Upper lobe of right lung (tissue), 1 donor: ENCODE measurements around the gene MAP7. TPM values are rescaled to one million over a fixed set of nuclear protein-coding genes. Genes with fewer than 3 reads are reported as not detected.

Source experiments
- ATAC-seq: fragments of 200-7000 bp; cut with Tn5 transposase; one replicate; pipeline ENCODE4 v1.9.1; 2020; ENCODE audit warnings: mild to moderate bottlenecking, moderate library complexity
- DNase-seq: peaks from one replicate; pipeline ENCODE4 v3.0.0-alpha.2; 2020
- H3K27ac ChIP-seq: fragments of 200-600 bp; one replicate; pipeline ENCODE4 v1.8.0; 2022
- H3K27me3 ChIP-seq: fragments of 200-600 bp; one replicate; pipeline ENCODE4 v1.8.0; 2022; ENCODE audit warnings: mild to moderate bottlenecking
- H3K36me3 ChIP-seq: fragments of 200-600 bp; one replicate; pipeline ENCODE4 v1.8.0; 2022
- H3K4me1 ChIP-seq: fragments of 200-600 bp; one replicate; pipeline ENCODE4 v1.8.0; 2022
- H3K4me3 ChIP-seq: fragments of 200-600 bp; one replicate; pipeline ENCODE4 v1.8.0; 2022; ENCODE audit warnings: mild to moderate bottlenecking
- H3K9me3 ChIP-seq: fragments of 200-600 bp; one replicate; pipeline ENCODE4 v1.8.0; 2022
- CTCF ChIP-seq: fragments of 200-600 bp; IDR thresholded peaks from one replicate; pipeline ENCODE4 v1.8.0; 2022; ENCODE audit warnings: antibody characterized with exemption
- intact Hi-C: fragments of 100-400 bp; cut with DNase I; formaldehyde crosslinking; loops from one replicate; pipeline ENCODE4 v1.11.0; 2022
- total RNA-seq: library from RNA; stranded (reverse); fragmentation: NEBNext Ultra II Directional; extraction: Animal tissue kit (Norgen Biotek cat#: 25700); gene quantifications from one replicate; pipeline ENCODE4 v1.2.1, GENCODE V29; 2021
- donor health status: DM: no; HTN: yes; CAD: no; lungs with severe emphysema.

Gene MAP7
- total RNA-seq, 1 donor from 2014 or later: 23.2 TPM

- intact Hi-C loops: no loop called here
- Histone ChIP-seq H3K4me3 (no peak overlapping the region), H3K4me1 (no peaks in the 10 kb centered on the region), H3K36me3 (no peaks in the 10 kb centered on the region), H3K9me3 (no peaks in the 10 kb centered on the region), H3K27ac (no peak overlapping the region), H3K27me3 (no peaks in the 10 kb centered on the region)
- DNase-seq: no peak
- TF ChIP-seq CTCF: no peak
- no peak for ATAC-seq
These were observed 199.3 kb downstream of the MAP7 start for GRCh38 chr6:136350914-136351313.

GRCh38 chr6:136347847-136348246, 202.4 kb downstream of the MAP7 start:
- Histone ChIP-seq H3K9me3 (no peaks in the 10 kb centered on the region), H3K27me3 (no peaks in the 10 kb centered on the region), H3K27ac (no peak overlapping the region), H3K4me1 (no peaks in the 10 kb centered on the region), H3K4me3 (no peak overlapping the region), H3K36me3 (peaks cover 9% of the 10 kb centered on the region)
- DNase-seq: peak; percentile 81
- ATAC-seq: peak; percentile 93
- intact Hi-C loops: no loop called here
- TF ChIP-seq CTCF: no peak

GRCh38 chr6:136345145-136345544, 205.1 kb downstream of the MAP7 start:
- H3K27me3 ChIP-seq: no peaks in the 10 kb centered on the region
- DNase-seq: no peak
- intact Hi-C loops: no loop called here
- ATAC-seq: no peak
- no peaks in the 10 kb centered on the region for H3K4me1 ChIP-seq
- no peak overlapping the region for H3K27ac ChIP-seq
- peaks cover 9% of the 10 kb centered on the region for H3K36me3 ChIP-seq
- no peak overlapping the region for H3K4me3 ChIP-seq
- no peak for TF ChIP-seq CTCF
- H3K9me3 ChIP-seq: no peaks in the 10 kb centered on the region

- DNase-seq (no peak), ATAC-seq (no peak)
- no peak for TF ChIP-seq CTCF
- no peaks in the 10 kb centered on the region for H3K27me3 ChIP-seq
- no peaks in the 10 kb centered on the region for H3K4me1 ChIP-seq
- H3K36me3 ChIP-seq: peaks cover 9% of the 10 kb centered on the region
- H3K9me3 ChIP-seq: no peaks in the 10 kb centered on the region
- no peak overlapping the region for H3K27ac ChIP-seq
- no peak overlapping the region for H3K4me3 ChIP-seq
- intact Hi-C loops: no loop called here
These were observed 205.8 kb downstream of the MAP7 start for GRCh38 chr6:136344420-136344819.

GRCh38 chr6:136343700-136344099, 206.5 kb downstream of the MAP7 start:
- DNase-seq (no peak), ATAC-seq (no peak)
- H3K4me1 ChIP-seq: no peaks in the 10 kb centered on the region
- TF ChIP-seq CTCF: no peak
- no peak overlapping the region for H3K4me3 ChIP-seq
- intact Hi-C loops: no loop called here
- H3K27ac ChIP-seq: no peak overlapping the region
- H3K9me3 ChIP-seq: no peaks in the 10 kb centered on the region
- no peaks in the 10 kb centered on the region for H3K27me3 ChIP-seq
- H3K36me3 ChIP-seq: peaks cover 9% of the 10 kb centered on the region

- DNase-seq: no peak
- H3K4me3 ChIP-seq: no peak overlapping the region
- no peaks in the 10 kb centered on the region for H3K4me1 ChIP-seq
- H3K27ac ChIP-seq: no peak overlapping the region
- H3K36me3 ChIP-seq: peaks cover 9% of the 10 kb centered on the region
- H3K27me3 ChIP-seq: no peaks in the 10 kb centered on the region
- no peak for TF ChIP-seq CTCF
- no peak for ATAC-seq
- no peaks in the 10 kb centered on the region for H3K9me3 ChIP-seq
- intact Hi-C loops: no loop called here
These were observed 206.9 kb downstream of the MAP7 start for GRCh38 chr6:136343275-136343674.
